RWPE2 (cell line): ENCODE measurements around the gene FOXP2.

Source experiments
- ATAC-seq: fragments of 200-7000 bp; cut with Tn5 transposase; 3 replicates; pipeline ENCODE4 v1.9.1; 2021; ENCODE audit warnings: low read depth
- DNase-seq: peaks from one replicate; pipeline ENCODE4 v3.0.0-alpha.2; 2020; ENCODE audit warnings: low spot score
- H3K27ac ChIP-seq: fragments of 450-650 bp; 2 replicates; pipeline ENCODE4 v1.5.1; 2017; ENCODE audit warnings: mild to moderate bottlenecking; ENCODE audit not compliant: poor library complexity, severe bottlenecking
- H3K27me3 ChIP-seq: fragments of 250-450 bp; sonication (Bioruptor Pico); 2 replicates; pipeline ENCODE4 v1.5.1; 2021; ENCODE audit warnings: mild to moderate bottlenecking, moderate library complexity; ENCODE audit not compliant: insufficient read depth, poor library complexity, severe bottlenecking
- H3K36me3 ChIP-seq: fragments of 250-450 bp; sonication (Bioruptor Pico); 2 replicates; pipeline ENCODE4 v1.5.1; 2020; ENCODE audit warnings: low read depth, mild to moderate bottlenecking, moderate library complexity
- H3K4me1 ChIP-seq: fragments of 250-450 bp; sonication (Bioruptor Pico); 2 replicates; pipeline ENCODE4 v1.5.1; 2021; ENCODE audit warnings: mild to moderate bottlenecking, moderate library complexity; ENCODE audit not compliant: insufficient read depth, poor library complexity, severe bottlenecking
- H3K4me3 ChIP-seq: fragments of 250-450 bp; sonication (Bioruptor Pico); 2 replicates; pipeline ENCODE4 v1.5.1; 2021; ENCODE audit warnings: mild to moderate bottlenecking, moderate library complexity; ENCODE audit not compliant: severe bottlenecking
- H3K9me3 ChIP-seq: fragments of 250-450 bp; sonication (Bioruptor Pico); 2 replicates; pipeline ENCODE4 v1.5.1; 2021; ENCODE audit warnings: mild to moderate bottlenecking, moderate library complexity; ENCODE audit not compliant: severe bottlenecking
- TF ChIP-seq, protein P1 (sequence below): fragments of 450-650 bp; IDR thresholded peaks from one replicate; pipeline ENCODE4 v1.5.1; 2017; ENCODE audit warnings: mild to moderate bottlenecking, moderate library complexity; ENCODE audit not compliant: poor library complexity, severe bottlenecking

FOXP2 gene

DNA sequence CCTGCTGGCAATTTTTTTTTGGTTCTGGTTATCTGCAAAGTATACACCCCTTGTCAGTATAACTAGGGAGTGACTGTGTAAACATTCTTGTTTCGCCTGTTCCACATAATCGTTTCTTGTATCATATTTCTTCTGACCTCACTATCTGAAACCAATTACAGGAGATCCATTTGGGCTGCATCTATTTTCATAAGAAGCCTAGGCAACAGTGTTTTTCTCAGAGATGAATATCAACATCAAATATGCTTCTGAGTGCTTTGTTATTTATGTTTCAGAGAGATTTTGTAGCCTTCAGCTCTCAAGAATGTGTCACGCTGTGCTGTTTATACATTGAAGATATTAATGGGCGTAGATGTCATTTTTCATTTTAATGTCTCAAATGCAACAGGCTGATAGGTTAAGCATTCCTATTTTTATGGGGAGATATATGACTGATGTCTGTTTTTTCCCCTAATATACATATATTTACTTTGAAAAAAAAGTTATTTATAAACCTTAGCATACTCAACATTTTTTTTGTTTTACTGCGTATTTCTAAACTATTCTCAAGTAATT, 115.5 kb downstream of the FOXP2 start:
- H3K9me3 ChIP-seq: no peaks in the 10 kb centered on the region
- no peak for ATAC-seq
- no peak overlapping the region for H3K27ac ChIP-seq
- TF ChIP-seq, protein P1, sequence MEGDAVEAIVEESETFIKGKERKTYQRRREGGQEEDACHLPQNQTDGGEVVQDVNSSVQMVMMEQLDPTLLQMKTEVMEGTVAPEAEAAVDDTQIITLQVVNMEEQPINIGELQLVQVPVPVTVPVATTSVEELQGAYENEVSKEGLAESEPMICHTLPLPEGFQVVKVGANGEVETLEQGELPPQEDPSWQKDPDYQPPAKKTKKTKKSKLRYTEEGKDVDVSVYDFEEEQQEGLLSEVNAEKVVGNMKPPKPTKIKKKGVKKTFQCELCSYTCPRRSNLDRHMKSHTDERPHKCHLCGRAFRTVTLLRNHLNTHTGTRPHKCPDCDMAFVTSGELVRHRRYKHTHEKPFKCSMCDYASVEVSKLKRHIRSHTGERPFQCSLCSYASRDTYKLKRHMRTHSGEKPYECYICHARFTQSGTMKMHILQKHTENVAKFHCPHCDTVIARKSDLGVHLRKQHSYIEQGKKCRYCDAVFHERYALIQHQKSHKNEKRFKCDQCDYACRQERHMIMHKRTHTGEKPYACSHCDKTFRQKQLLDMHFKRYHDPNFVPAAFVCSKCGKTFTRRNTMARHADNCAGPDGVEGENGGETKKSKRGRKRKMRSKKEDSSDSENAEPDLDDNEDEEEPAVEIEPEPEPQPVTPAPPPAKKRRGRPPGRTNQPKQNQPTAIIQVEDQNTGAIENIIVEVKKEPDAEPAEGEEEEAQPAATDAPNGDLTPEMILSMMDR: no peak
- peaks cover 3% of the 10 kb centered on the region for H3K27me3 ChIP-seq
- no peaks in the 10 kb centered on the region for H3K36me3 ChIP-seq
- no peak for DNase-seq
- no peaks in the 10 kb centered on the region for H3K4me1 ChIP-seq
- H3K4me3 ChIP-seq: no peak overlapping the region

DNA sequence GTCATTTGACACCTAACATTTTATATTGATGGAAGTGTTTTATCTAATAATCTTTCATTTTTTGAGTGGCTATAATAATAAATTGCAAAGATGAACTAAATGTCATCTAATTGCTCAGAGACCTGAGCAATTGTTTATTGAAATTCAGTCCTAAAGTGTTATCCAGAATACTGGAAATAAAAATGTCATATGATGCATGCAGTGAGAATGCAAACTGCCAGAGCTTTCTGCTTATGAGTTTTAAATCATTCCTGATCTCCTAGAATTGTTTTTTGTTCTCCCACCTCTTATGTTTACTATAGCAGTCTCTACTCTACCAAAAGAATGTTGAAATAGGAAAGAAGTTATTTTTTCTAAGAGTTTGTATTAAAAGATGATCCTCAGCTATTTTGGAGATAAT, 116.7 kb downstream of the FOXP2 start:
- no peak overlapping the region for H3K27ac ChIP-seq
- DNase-seq (no peak), ATAC-seq (no peak)
- peaks cover 3% of the 10 kb centered on the region for H3K27me3 ChIP-seq
- H3K4me3 ChIP-seq: no peak overlapping the region
- TF ChIP-seq, protein P1: no peak
- H3K9me3 ChIP-seq: no peaks in the 10 kb centered on the region
- no peaks in the 10 kb centered on the region for H3K4me1 ChIP-seq
- no peaks in the 10 kb centered on the region for H3K36me3 ChIP-seq

DNA sequence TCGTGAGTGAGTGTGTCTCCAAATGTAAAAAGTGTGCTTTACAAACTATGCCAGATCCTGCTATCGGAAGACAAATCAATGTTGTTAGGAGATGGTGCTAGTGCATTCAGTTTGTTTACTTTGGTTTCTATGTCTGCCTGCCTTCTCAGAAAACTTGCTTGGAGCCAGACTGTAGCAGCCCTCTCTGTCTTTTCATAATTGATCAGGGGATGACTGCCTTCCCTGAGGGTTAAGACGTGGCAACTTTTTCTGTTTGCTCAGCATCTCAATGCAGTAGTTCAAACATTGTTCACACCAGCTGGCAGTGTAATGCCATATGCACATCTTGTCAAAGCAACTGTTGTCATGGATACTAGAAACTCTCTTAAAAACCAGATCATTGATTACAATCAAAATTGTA, 118.5 kb downstream of the FOXP2 start:
- Histone ChIP-seq H3K27ac (no peak overlapping the region), H3K27me3 (peaks cover 3% of the 10 kb centered on the region), H3K36me3 (no peaks in the 10 kb centered on the region), H3K4me1 (no peaks in the 10 kb centered on the region), H3K4me3 (no peak overlapping the region), H3K9me3 (no peaks in the 10 kb centered on the region)
- TF ChIP-seq, protein P1: no peak
- ATAC-seq: no peak
- DNase-seq: no peak

DNA sequence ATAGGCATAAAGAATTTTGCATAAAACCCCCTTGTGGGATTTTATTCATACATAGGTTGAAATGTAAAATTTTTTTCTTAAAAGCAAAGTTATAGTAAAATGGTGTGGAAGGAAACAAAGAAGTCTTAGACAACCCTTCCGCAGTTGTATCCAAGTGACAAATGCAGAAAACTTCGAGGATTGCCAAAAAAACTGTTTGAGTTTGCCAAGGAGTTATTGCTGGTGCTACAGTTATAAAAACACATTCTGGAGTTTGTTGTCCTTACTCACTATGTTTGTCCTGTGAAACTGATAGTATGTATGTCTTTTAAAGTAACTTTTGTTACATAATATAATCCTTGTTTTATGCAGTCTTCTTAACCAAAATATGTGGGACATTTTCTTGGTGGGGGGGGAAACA, 120.3 kb downstream of the FOXP2 start:
- Histone ChIP-seq H3K9me3 (no peaks in the 10 kb centered on the region), H3K4me1 (no peaks in the 10 kb centered on the region), H3K27ac (no peak overlapping the region), H3K36me3 (no peaks in the 10 kb centered on the region), H3K27me3 (peaks cover 8% of the 10 kb centered on the region), H3K4me3 (no peak overlapping the region)
- TF ChIP-seq, protein P1: no peak
- DNase-seq (no peak), ATAC-seq (no peak)

DNA sequence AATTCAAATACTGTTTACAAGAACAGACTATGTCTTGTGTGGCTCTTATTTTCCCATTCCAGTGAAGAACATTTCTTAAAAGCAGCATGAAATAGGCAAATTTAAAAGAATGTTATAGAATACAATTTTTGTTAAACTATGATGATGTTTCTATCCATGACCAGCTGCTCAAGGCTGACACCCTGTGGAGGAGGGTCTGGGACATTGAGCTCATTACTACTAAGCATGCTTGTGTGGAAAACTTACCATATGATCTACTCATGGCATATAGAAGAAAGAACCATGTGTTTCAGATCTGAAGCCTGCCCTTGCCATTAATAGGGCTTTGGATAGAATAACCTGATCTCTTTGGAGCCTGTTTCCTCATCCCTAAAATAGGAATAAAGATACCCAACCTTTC, 125.0 kb downstream of the FOXP2 start:
- no peaks in the 10 kb centered on the region for H3K36me3 ChIP-seq
- no peak overlapping the region for H3K27ac ChIP-seq
- ATAC-seq (peak; percentile 64; the same call in 2 of the 3 replicates), DNase-seq (no peak)
- no peaks in the 10 kb centered on the region for H3K4me1 ChIP-seq
- H3K9me3 ChIP-seq: no peaks in the 10 kb centered on the region
- TF ChIP-seq, protein P1: peak; percentile 43
- H3K27me3 ChIP-seq: peaks cover 15% of the 10 kb centered on the region
- no peak overlapping the region for H3K4me3 ChIP-seq
